GM12892 (cell line): Measurements from ENCODE around the gene USP7.
"Not testable (repeated sequence)": the region's sequence is repeated elsewhere in the genome, so short reads cannot be mapped to it uniquely, and the experiment has no call there.

ENCODE experiments used
- POLR2A ChIP-seq: IDR thresholded peaks from 2 replicates; pipeline ENCODE4 v1.6.1; 2011; ENCODE audit warnings: low read depth, low read length, control low read depth
- POLR2AphosphoS5 ChIP-seq: IDR thresholded peaks from 2 replicates; pipeline ENCODE4 v1.6.1; 2011; ENCODE audit warnings: low read depth, low read length, control low read depth

- not testable (repeated sequence) for TF ChIP-seq POLR2A, POLR2AphosphoS5
Measured at GRCh38 chr16:8969202-8969897, 5.6 kb upstream of the USP7 start.
